ENCODE data around the gene SLF1.

SLF1 gene

DNA sequence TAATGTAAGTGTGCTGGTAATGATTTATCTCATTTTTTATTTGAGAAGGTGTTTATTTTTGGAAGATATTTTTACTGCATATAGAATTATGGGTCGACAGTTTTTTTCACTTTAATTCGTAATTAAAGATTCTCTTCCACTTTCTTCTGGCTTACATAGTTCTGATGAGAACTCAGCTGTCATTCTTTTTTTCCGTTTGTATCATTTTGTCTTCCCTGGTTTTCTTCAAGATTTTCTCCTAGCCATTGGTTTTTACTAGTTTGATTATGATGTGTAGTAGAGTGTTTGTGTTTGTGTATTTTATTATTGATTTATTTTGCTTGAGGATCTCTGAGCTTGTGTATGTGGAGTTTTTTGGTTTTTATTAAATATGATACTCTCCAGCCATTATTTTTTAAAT, 21.7 kb downstream of the SLF1 start:
- Histone ChIP-seq H3K9me3 (no peaks in the 10 kb centered on the region), H3K27ac (no peak overlapping the region), H3K27me3 (no peaks in the 10 kb centered on the region), H3K36me3 (no peaks in the 10 kb centered on the region), H3K4me1 (ENCODE audit: control insufficient read depth in 1 of 2, insufficient read depth in 1 of 2, low read depth in 1 of 2, low read length in 1 of 2) (no peaks in the 10 kb centered on the region), H3K4me3 (ENCODE audit: low read depth in 1 of 2, low read length in 1 of 2) (no peak overlapping the region)
- no peak for TF ChIP-seq CTCF (IDR thresholded peaks at IDR 0.05)

GRCh38 chr5:94645053-94645452, 26.6 kb downstream of the SLF1 start:
- Histone ChIP-seq H3K27me3 (no peaks in the 10 kb centered on the region), H3K36me3 (peaks cover 9% of the 10 kb centered on the region), H3K4me1 (ENCODE audit: control insufficient read depth in 1 of 2, insufficient read depth in 1 of 2, low read depth in 1 of 2, low read length in 1 of 2) (no peaks in the 10 kb centered on the region), H3K9me3 (no peaks in the 10 kb centered on the region), H3K4me3 (ENCODE audit: low read depth in 1 of 2, low read length in 1 of 2) (no peak overlapping the region), H3K27ac (no peak overlapping the region)
- no peak for TF ChIP-seq CTCF (IDR thresholded peaks at IDR 0.05)

GRCh38 chr5:94646758-94647157, 28.3 kb downstream of the SLF1 start:
- H3K4me1 ChIP-seq (ENCODE audit: control insufficient read depth in 1 of 2, insufficient read depth in 1 of 2, low read depth in 1 of 2, low read length in 1 of 2) = no peaks in the 10 kb centered on the region
- no peak for TF ChIP-seq CTCF (IDR thresholded peaks at IDR 0.05)
- H3K4me3 ChIP-seq (ENCODE audit: low read depth in 1 of 2, low read length in 1 of 2) = no peak overlapping the region
- peaks cover 9% of the 10 kb centered on the region for H3K36me3 ChIP-seq
- H3K27me3 ChIP-seq = no peaks in the 10 kb centered on the region
- H3K27ac ChIP-seq = no peak overlapping the region
- no peaks in the 10 kb centered on the region for H3K9me3 ChIP-seq

GRCh38 chr5:94649874-94650273, 31.4 kb downstream of the SLF1 start:
- Histone ChIP-seq H3K9me3 (no peaks in the 10 kb centered on the region), H3K36me3 (peaks cover 9% of the 10 kb centered on the region), H3K27ac (no peak overlapping the region), H3K4me3 (ENCODE audit: low read depth in 1 of 2, low read length in 1 of 2) (no peak overlapping the region), H3K4me1 (ENCODE audit: control insufficient read depth in 1 of 2, insufficient read depth in 1 of 2, low read depth in 1 of 2, low read length in 1 of 2) (no peaks in the 10 kb centered on the region), H3K27me3 (no peaks in the 10 kb centered on the region)
- TF ChIP-seq CTCF (IDR thresholded peaks at IDR 0.05) = no peak

DNA sequence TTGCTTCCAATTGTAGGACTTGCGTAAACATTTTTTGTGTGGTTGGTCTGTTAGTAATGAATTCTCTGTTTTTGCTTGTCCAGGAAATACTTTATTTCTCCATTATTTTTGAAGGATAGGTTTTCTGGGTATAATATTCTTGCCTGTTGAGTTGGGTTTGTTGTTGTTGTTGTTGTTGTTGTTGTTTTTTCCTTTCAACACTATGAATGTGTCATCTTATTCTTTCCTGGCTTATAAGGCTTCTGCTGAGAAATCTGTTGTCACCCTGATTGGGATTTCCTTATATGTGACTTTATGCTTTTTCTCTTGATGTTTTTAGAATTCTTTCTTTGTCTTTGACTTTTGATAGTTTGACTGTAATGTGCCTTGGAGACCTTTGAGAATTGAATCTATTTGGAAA, 39.8 kb downstream of the SLF1 start:
- Histone ChIP-seq H3K4me1 (ENCODE audit: control insufficient read depth in 1 of 2, insufficient read depth in 1 of 2, low read depth in 1 of 2, low read length in 1 of 2) (no peaks in the 10 kb centered on the region), H3K27me3 (no peaks in the 10 kb centered on the region), H3K9me3 (no peaks in the 10 kb centered on the region), H3K27ac (no peak overlapping the region), H3K4me3 (ENCODE audit: low read depth in 1 of 2, low read length in 1 of 2) (no peak overlapping the region), H3K36me3 (peaks cover 4% of the 10 kb centered on the region)
- TF ChIP-seq CTCF (IDR thresholded peaks at IDR 0.05) = no peak

DNA sequence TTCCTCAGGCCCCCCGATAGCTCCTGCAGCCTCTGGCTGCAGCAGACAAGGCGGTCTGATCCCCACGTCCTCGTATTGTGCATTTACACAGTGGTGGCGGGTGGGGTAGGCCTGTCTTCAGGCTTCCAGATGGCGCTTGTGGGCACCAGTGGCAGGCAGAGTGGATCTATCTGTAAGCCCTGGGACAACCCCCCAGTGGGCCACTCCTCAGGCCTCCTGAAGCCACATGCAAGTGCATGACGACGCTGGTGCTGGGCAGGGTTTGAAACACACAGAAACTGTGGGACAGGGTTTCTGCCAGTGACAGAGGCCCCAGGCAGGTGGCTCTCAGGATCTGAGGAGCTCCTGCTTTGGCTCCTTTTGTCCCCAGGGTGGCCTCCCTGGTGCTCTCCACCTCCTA, 42.0 kb downstream of the SLF1 start:
- TF ChIP-seq CTCF (IDR thresholded peaks at IDR 0.05) = no peak
- no peak overlapping the region for H3K27ac ChIP-seq
- no peaks in the 10 kb centered on the region for H3K9me3 ChIP-seq
- H3K36me3 ChIP-seq = peaks cover 17% of the 10 kb centered on the region
- no peaks in the 10 kb centered on the region for H3K4me1 ChIP-seq (ENCODE audit: control insufficient read depth in 1 of 2, insufficient read depth in 1 of 2, low read depth in 1 of 2, low read length in 1 of 2)
- no peak overlapping the region for H3K4me3 ChIP-seq (ENCODE audit: low read depth in 1 of 2, low read length in 1 of 2)
- no peaks in the 10 kb centered on the region for H3K27me3 ChIP-seq
